Gastrocnemius medialis (tissue), 4 donors: ENCODE data around the gene LPCAT3.

ENCODE experiments used
- CTCF ChIP-seq, 5 experiments: fragments of 450-650 bp in 3 of 5; fragments of 200-600 bp in 2 of 5; sonication (generic) in 2 of 5; IDR thresholded peaks in 4 of 5; conservative IDR thresholded peaks in 1 of 5; 1 replicate in 4 of 5; 2 replicates in 1 of 5; pipeline ENCODE4 v1.5.1; 2016 to 2019; ENCODE audit warnings: antibody characterized with exemption in 5 of 5, mild to moderate bottlenecking in 3 of 5, moderate library complexity in 3 of 5
- POLR2A ChIP-seq, 2 donors: fragments of 450-650 bp; IDR thresholded peaks; one replicate each; pipeline ENCODE4 v1.6.1; 2017; ENCODE audit warnings: antibody characterized with exemption in 2 of 2, mild to moderate bottlenecking in 2 of 2, moderate library complexity in 2 of 2

DNA sequence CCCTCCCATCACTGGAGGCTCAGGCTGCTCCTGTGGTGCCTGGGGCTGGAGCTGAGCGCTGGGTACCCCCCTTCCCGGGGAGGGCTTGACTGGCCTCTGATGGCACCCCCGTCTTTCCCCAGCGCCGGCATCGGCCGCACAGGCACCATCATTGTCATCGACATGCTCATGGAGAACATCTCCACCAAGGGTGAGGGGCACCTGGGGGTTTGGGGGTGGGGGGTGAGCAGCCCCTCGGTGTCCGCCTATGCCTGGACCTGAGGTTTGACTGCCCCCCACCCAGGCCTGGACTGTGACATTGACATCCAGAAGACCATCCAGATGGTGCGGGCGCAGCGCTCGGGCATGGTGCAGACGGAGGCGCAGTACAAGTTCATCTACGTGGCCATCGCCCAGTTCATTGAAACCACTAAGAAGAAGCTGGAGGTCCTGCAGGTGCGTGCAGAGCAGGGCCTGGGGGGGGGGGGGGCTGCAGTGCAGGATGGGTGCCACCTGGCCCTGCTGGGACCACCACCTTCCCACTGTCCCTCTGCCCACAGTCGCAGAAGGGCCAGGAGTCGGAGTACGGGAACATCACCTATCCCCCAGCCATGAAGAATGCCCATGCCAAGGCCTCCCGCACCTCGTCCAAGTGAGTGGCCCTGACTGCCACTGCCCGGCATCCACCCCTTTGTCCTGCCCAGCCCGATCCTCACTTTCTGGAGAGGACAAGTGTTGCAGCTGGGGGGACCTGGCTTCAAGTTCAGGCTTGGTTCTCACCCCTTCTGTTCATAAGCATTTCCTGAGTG is 58.3 kb downstream of the LPCAT3 start:
- TF ChIP-seq CTCF (IDR thresholded peaks at IDR 0.05 in 4 of 5, conservative IDR thresholded peaks at IDR 0.05 in 1 of 5) (no peak), POLR2A (IDR thresholded peaks at IDR 0.05) (no peak)
